Prostate gland (tissue), 2 donors: Measurements from ENCODE around the gene CSNK1G2. TPM values are rescaled to one million over a fixed set of nuclear protein-coding genes. Genes with fewer than 3 reads are reported as not detected.
"Not testable (repeated sequence)": the region's sequence is repeated elsewhere in the genome, so short reads cannot be mapped to it uniquely, and the experiment has no call there.

Source experiments
- DNase-seq: peaks from one replicate; pipeline ENCODE4 v3.0.0-alpha.2; 2019; ENCODE audit warnings: low spot score
- H3K27ac ChIP-seq, 2 donors: fragments of 200-600 bp; sonication (generic); 2 replicates each; pipeline ENCODE4 v1.5.1; 2017 to 2019
- H3K27me3 ChIP-seq: fragments of 200-600 bp; sonication (generic); replicated peaks from 2 replicates; pipeline ENCODE4 v1.5.1; 2019; ENCODE audit not compliant: insufficient read depth
- H3K36me3 ChIP-seq, 2 donors: fragments of 200-600 bp; sonication (generic); 1 replicate in 1 of 2; 2 replicates in 1 of 2; pipeline versions ENCODE4 v1.5.1 to v1.8.1; 2017 to 2019
- H3K4me1 ChIP-seq: fragments of 200-600 bp; sonication (generic); replicated peaks from 2 replicates; pipeline ENCODE4 v1.5.1; 2019
- H3K4me3 ChIP-seq, 2 donors: fragments of 200-600 bp; sonication (generic); 2 replicates each; pipeline ENCODE4 v1.5.1; 2017 to 2019
- H3K9me3 ChIP-seq: fragments of 200-600 bp; sonication (generic); 2 replicates; pipeline ENCODE4 v1.5.1; 2017
- CTCF ChIP-seq, 4 experiments: fragments of 200-600 bp in 2 of 4; fragments of 450-650 bp in 2 of 4; sonication (generic) in 2 of 4; IDR thresholded peaks; 1 replicate in 3 of 4; 2 replicates in 1 of 4; pipeline ENCODE4 v1.5.1; 2016 to 2019; ENCODE audit warnings: antibody characterized with exemption in 4 of 4, mild to moderate bottlenecking in 2 of 4, moderate library complexity in 2 of 4
- POLR2A ChIP-seq: fragments of 450-650 bp; IDR thresholded peaks from one replicate; pipeline ENCODE4 v1.6.1; 2016; ENCODE audit warnings: antibody characterized with exemption, mild to moderate bottlenecking
- POLR2AphosphoS5 ChIP-seq: sonication (generic); formaldehyde crosslinking; IDR thresholded peaks from one replicate; pipeline ENCODE4 v1.6.1; 2017; ENCODE audit warnings: antibody characterized with exemption
- WGBS: methylation state at CpG from one replicate; pipeline ENCODE4 v1.1.5; 2018; 5-methylcytosine and 5-hydroxymethylcytosine counted together
- intact Hi-C: fragments of 100-400 bp; cut with DNase I; formaldehyde crosslinking; loops from one replicate; pipeline ENCODE4 v1.14.2; 2022
- total RNA-seq, 2 donors: library from RNA; depleted of rRNA; stranded (reverse); fragments of >200 nt; gene quantifications; one replicate each; pipeline ENCODE4 v1.1.0, GENCODE V29; 2016

CSNK1G2 gene
- total RNA-seq, 2 donors from 2014 or later: 56.5 to 107 TPM

- WGBS: 81% methylated on average over 42 of the region's 44 CpGs
- no peak overlapping the region for H3K27ac ChIP-seq
- TF ChIP-seq POLR2A (no peak), CTCF (IDR thresholded peaks at IDR 0.05) (no peak), POLR2AphosphoS5 (no peak)
- no peaks in the 10 kb centered on the region for H3K27me3 ChIP-seq
- no peak for DNase-seq
- no peaks in the 10 kb centered on the region for H3K4me1 ChIP-seq
- H3K36me3 ChIP-seq: peaks cover 10 to 25% of the 10 kb centered on the region in 2 donors
- no peak overlapping the region for H3K4me3 ChIP-seq
- H3K9me3 ChIP-seq: no peaks in the 10 kb centered on the region
- intact Hi-C loops: no loop called here
These were observed 44.8 kb downstream of the CSNK1G2 start for GRCh38 chr19:1985588-1986356.

GRCh38 chr19:1986357-1987162 lies 45.6 kb downstream of the CSNK1G2 start:
- no peak overlapping the region for H3K27ac ChIP-seq
- no peak for TF ChIP-seq POLR2AphosphoS5
- no peak for TF ChIP-seq POLR2A
- no peak for TF ChIP-seq CTCF (IDR thresholded peaks at IDR 0.05)
- H3K9me3 ChIP-seq: no peaks in the 10 kb centered on the region
- DNase-seq: no peak
- intact Hi-C loops: no loop called here
- H3K36me3 ChIP-seq: peaks cover 10 to 25% of the 10 kb centered on the region in 2 donors
- no peaks in the 10 kb centered on the region for H3K4me1 ChIP-seq
- no peak overlapping the region for H3K4me3 ChIP-seq
- H3K27me3 ChIP-seq: no peaks in the 10 kb centered on the region
- WGBS: 87% methylated on average over 42 of the region's 42 CpGs

DNA sequence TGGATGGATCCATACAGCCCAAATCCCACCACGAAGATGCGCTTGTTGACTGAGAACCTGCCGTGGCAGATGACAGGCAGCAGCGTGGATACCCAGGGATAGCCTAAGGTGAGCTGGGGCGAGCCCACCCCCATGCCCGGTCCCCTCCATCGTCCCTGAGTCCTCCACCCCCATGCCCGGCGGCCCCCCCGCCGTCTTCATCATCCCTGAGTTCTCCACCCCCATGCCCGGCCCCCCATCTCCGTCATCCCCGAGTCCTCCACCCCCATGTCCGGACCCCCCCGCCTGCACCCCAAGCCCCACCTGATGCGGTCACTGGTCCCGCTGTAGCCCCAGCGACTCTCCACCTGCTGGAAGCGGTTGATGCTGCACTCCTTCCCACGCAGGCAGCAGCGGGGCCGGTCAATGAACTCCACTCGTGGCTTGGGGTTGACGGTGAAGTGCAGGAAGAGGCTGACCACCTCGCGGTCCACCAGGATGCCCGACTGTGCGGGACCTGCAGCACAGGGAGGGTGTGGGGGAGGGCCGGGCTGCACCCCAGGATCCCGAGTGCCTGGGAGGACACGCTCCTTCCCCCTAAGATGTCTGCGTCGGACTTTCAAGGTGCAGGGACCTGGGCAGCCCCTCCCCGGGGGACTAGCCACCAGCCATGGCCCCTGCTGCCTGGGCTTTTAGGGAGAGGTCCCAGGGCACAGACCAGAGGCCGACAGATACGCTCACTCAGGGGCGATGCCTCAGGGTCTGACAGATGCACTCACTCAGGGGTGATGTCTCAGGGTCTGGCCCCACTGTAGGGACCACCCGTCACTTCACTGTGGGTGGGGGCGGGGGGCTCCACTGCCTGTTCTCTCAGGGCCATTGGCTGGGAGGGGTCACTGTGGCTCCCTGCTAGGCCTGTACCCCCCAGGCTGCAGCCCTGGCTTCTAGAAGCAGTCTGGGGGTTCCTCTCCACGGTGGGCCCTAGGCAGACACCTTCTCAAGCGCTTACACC lies 46.5 kb downstream of the CSNK1G2 start:
- no peaks in the 10 kb centered on the region for H3K27me3 ChIP-seq
- no peak overlapping the region for H3K4me3 ChIP-seq
- no peak for DNase-seq
- no peaks in the 10 kb centered on the region for H3K4me1 ChIP-seq
- TF ChIP-seq POLR2AphosphoS5: no peak
- TF ChIP-seq CTCF (IDR thresholded peaks at IDR 0.05): no peak
- TF ChIP-seq POLR2A: no peak
- H3K27ac ChIP-seq: no peak overlapping the region
- 79% methylated on average over 30 of the region's 42 CpGs for WGBS
- H3K9me3 ChIP-seq: no peaks in the 10 kb centered on the region
- H3K36me3 ChIP-seq: peaks cover 10 to 25% of the 10 kb centered on the region in 2 donors
- intact Hi-C loops: no loop called here

- H3K27me3 ChIP-seq, H3K9me3 ChIP-seq, DNase-seq, intact Hi-C loops, H3K4me1 ChIP-seq, H3K4me3 ChIP-seq, H3K27ac ChIP-seq: not testable (repeated sequence)
- H3K36me3 ChIP-seq: peaks cover 10 to 28% of the 10 kb centered on the region in 2 donors
- 84% methylated on average over 10 of the region's 10 CpGs for WGBS
These were observed 47.5 kb downstream of the CSNK1G2 start for GRCh38 chr19:1988464-1988863.
